Ectodermal cell (in vitro differentiated cells): ENCODE measurements around the gene KRT35.

ENCODE experiments used
- H3K27ac ChIP-seq: 2 replicates; pipeline ENCODE4 v1.7.0; 2013; ENCODE audit warnings: mild to moderate bottlenecking, low read depth, low read length; ENCODE audit not compliant: insufficient read depth, poor library complexity, severe bottlenecking
- H3K27me3 ChIP-seq: 2 replicates; pipeline ENCODE4 v1.7.0; 2013; ENCODE audit warnings: mild to moderate bottlenecking, low read length; ENCODE audit not compliant: insufficient read depth, control insufficient read depth, poor library complexity, severe bottlenecking
- H3K36me3 ChIP-seq: one replicate; pipeline ENCODE4 v1.7.0; 2013; ENCODE audit warnings: low read length; ENCODE audit not compliant: control insufficient read depth, insufficient read depth
- H3K4me1 ChIP-seq: one replicate; pipeline ENCODE4 v1.7.0; 2013; ENCODE audit warnings: low read length; ENCODE audit not compliant: control insufficient read depth, insufficient read depth
- H3K4me3 ChIP-seq: 2 replicates; pipeline ENCODE4 v1.7.0; 2013; ENCODE audit warnings: low read depth, low read length, control low read depth; ENCODE audit not compliant: insufficient read depth
- H3K9me3 ChIP-seq: 2 replicates; pipeline ENCODE4 v1.7.0; 2013; ENCODE audit warnings: mild to moderate bottlenecking, low read length, moderate library complexity; ENCODE audit not compliant: control insufficient read depth
- WGBS, 2 experiments: methylation state at CpG; one replicate each; pipeline ENCODE4 v1.1.7; 2013; ENCODE audit warnings: missing lambda C conversion rate in 2 of 2; 5-methylcytosine and 5-hydroxymethylcytosine counted together

Gene KRT35

GRCh38 chr17:41455236-41455635 is 25.7 kb downstream of the KRT35 start:
- WGBS, 2 experiments = 90 to 96% methylated on average over 1 of the region's 1 CpG
- Histone ChIP-seq H3K36me3 (no peaks in the 10 kb centered on the region), H3K9me3 (no peaks in the 10 kb centered on the region), H3K27ac (no peak overlapping the region), H3K27me3 (no peaks in the 10 kb centered on the region), H3K4me3 (no peak overlapping the region), H3K4me1 (no peaks in the 10 kb centered on the region)

- Histone ChIP-seq H3K9me3 (no peaks in the 10 kb centered on the region), H3K27me3 (no peaks in the 10 kb centered on the region), H3K4me1 (no peaks in the 10 kb centered on the region), H3K36me3 (no peaks in the 10 kb centered on the region), H3K4me3 (no peak overlapping the region), H3K27ac (no peak overlapping the region)
- WGBS, 2 experiments = 94 to 95% methylated on average over 3 of the region's 3 CpGs
Observed at GRCh38 chr17:41453066-41453465, 27.9 kb downstream of the KRT35 start.

GRCh38 chr17:41452281-41452680 is 28.7 kb downstream of the KRT35 start:
- no peaks in the 10 kb centered on the region for H3K27me3 ChIP-seq

GRCh38 chr17:41451154-41451728 is 29.7 kb downstream of the KRT35 start:
- H3K36me3 ChIP-seq = no peaks in the 10 kb centered on the region
- H3K27me3 ChIP-seq = no peaks in the 10 kb centered on the region
- H3K4me3 ChIP-seq = no peak overlapping the region
- 92 to 93% methylated on average over 2 of the region's 2 CpGs for WGBS, 2 experiments
- H3K27ac ChIP-seq = no peak overlapping the region
- H3K4me1 ChIP-seq = no peaks in the 10 kb centered on the region
- no peaks in the 10 kb centered on the region for H3K9me3 ChIP-seq

More at GRCh38 chr17:41452281-41452680, 28.7 kb downstream of the KRT35 start:
- H3K9me3 ChIP-seq = no peaks in the 10 kb centered on the region
- H3K4me3 ChIP-seq = no peak overlapping the region
- no peaks in the 10 kb centered on the region for H3K4me1 ChIP-seq
- 74 to 88% methylated on average over 3 to 4 of the region's 4 CpGs for WGBS, 2 experiments
- no peak overlapping the region for H3K27ac ChIP-seq
- no peaks in the 10 kb centered on the region for H3K36me3 ChIP-seq

- H3K27me3 ChIP-seq = no peaks in the 10 kb centered on the region
- 94% methylated on average over 6 of the region's 6 CpGs for WGBS, 2 experiments
- H3K4me1 ChIP-seq = no peaks in the 10 kb centered on the region
- H3K36me3 ChIP-seq = no peaks in the 10 kb centered on the region
- H3K9me3 ChIP-seq = peaks cover 2% of the 10 kb centered on the region
- H3K27ac ChIP-seq = no peak overlapping the region
- no peak overlapping the region for H3K4me3 ChIP-seq
Observed at GRCh38 chr17:41449008-41449407, 31.9 kb downstream of the KRT35 start.

GRCh38 chr17:41448506-41448905 is 32.4 kb downstream of the KRT35 start:
- 67 to 69% methylated on average over 2 of the region's 2 CpGs for WGBS, 2 experiments
- no peak overlapping the region for H3K4me3 ChIP-seq
- no peak overlapping the region for H3K27ac ChIP-seq
- H3K9me3 ChIP-seq = peaks cover 2% of the 10 kb centered on the region
- no peaks in the 10 kb centered on the region for H3K36me3 ChIP-seq
- no peaks in the 10 kb centered on the region for H3K4me1 ChIP-seq
- H3K27me3 ChIP-seq = no peaks in the 10 kb centered on the region

- Histone ChIP-seq H3K36me3 (no peaks in the 10 kb centered on the region), H3K9me3 (peaks cover 2% of the 10 kb centered on the region), H3K4me3 (no peak overlapping the region), H3K4me1 (no peaks in the 10 kb centered on the region), H3K27ac (no peak overlapping the region), H3K27me3 (no peaks in the 10 kb centered on the region)
- 63 to 83% methylated on average over 2 of the region's 2 CpGs for WGBS, 2 experiments
Observed at GRCh38 chr17:41446806-41447205, 34.1 kb downstream of the KRT35 start.

- H3K36me3 ChIP-seq = no peaks in the 10 kb centered on the region
- no peaks in the 10 kb centered on the region for H3K4me1 ChIP-seq
- no peaks in the 10 kb centered on the region for H3K27me3 ChIP-seq
- peaks cover 2% of the 10 kb centered on the region for H3K9me3 ChIP-seq
- WGBS, 2 experiments = 92% methylated on average over 3 of the region's 3 CpGs; no CpG with 5 or more reads in 1 of the 2 experiments
- H3K27ac ChIP-seq = no peak overlapping the region
- no peak overlapping the region for H3K4me3 ChIP-seq
Observed at GRCh38 chr17:41444640-41445039, 36.3 kb downstream of the KRT35 start.

GRCh38 chr17:41444186-41444585 is 36.8 kb downstream of the KRT35 start:
- WGBS, 2 experiments = 90 to 94% methylated on average over 1 of the region's 1 CpG
- H3K9me3 ChIP-seq = peaks cover 2% of the 10 kb centered on the region
- H3K27ac ChIP-seq = no peak overlapping the region
- no peaks in the 10 kb centered on the region for H3K27me3 ChIP-seq
- H3K4me3 ChIP-seq = no peak overlapping the region
- no peaks in the 10 kb centered on the region for H3K36me3 ChIP-seq
- no peaks in the 10 kb centered on the region for H3K4me1 ChIP-seq

- 87% methylated on average over 4 of the region's 4 CpGs for WGBS, 2 experiments
- no peaks in the 10 kb centered on the region for H3K36me3 ChIP-seq
- H3K27me3 ChIP-seq = no peaks in the 10 kb centered on the region
- peaks cover 2% of the 10 kb centered on the region for H3K9me3 ChIP-seq
- H3K27ac ChIP-seq = no peak overlapping the region
- no peaks in the 10 kb centered on the region for H3K4me1 ChIP-seq
- H3K4me3 ChIP-seq = no peak overlapping the region
Observed at GRCh38 chr17:41442739-41443138, 38.2 kb downstream of the KRT35 start.
